K562 (cell line): ENCODE data around the gene C9orf50. TPM values are rescaled to one million over a fixed set of nuclear protein-coding genes. Genes with fewer than 3 reads are reported as not detected.

ENCODE experiments used
- ATAC-seq: fragments of 200-7000 bp; cut with Tn5 transposase; 3 replicates; pipeline ENCODE4 v1.9.1; 2020; ENCODE audit warnings: moderate library complexity
- BruUV-seq: library from RNA; stranded (reverse); fragments of 400-500 nt; replicated peaks from 2 replicates; lab custom pipeline; 2021; lab: Mats Ljungman, UMichigan
- CTCF ChIA-PET: fragments of 300-600 bp; formaldehyde crosslinking; extraction: SDS; loops from one replicate; lab custom pipeline; 2021; ENCODE audit warnings: low intra/inter-chr PET ratio; lab: Yijun Ruan, JAX
- POLR2A ChIA-PET: fragments of 300-600, 350-650 bp; sonication (Branson Sonifier 250); formaldehyde crosslinking; extraction: SDS; loops from one replicate; lab custom pipeline; 2021; ENCODE audit warnings: antibody characterized with exemption, inconsistent platforms; lab: Yijun Ruan, JAX
- DNase-seq, 4 experiments: peaks; one replicate each; pipeline versions ENCODE4 v3.0.0 to v3.0.0-alpha.2; 2011 to 2018; ENCODE audit warnings: low spot score in 3 of 4, mixed read lengths in 3 of 4; ENCODE audit errors: extremely low read depth in 1 of 4
- FAIRE-seq: peaks from 2 replicates; lab custom pipeline; 2011; peaks lifted over from hg19 to GRCh38; lab: Jason Lieb, UNC
- H2AFZ ChIP-seq: 2 replicates; pipeline ENCODE4 v1.6.0; 2011; ENCODE audit warnings: low read depth, low read length, control low read depth, inconsistent platforms
- H3K27ac ChIP-seq: fragments of 200-600 bp; 3 replicates; pipeline ENCODE4 v1.8.0; 2011; ENCODE audit warnings: low read depth, mild to moderate bottlenecking, control low read depth, inconsistent platforms, low read length, moderate library complexity, mixed read lengths; ENCODE audit errors: extremely low read depth
- H3K27me3 ChIP-seq, 2 experiments: fragments of 300-600 bp in 1 of 2; 2 replicates in 1 of 2; 3 replicates in 1 of 2; pipeline versions ENCODE4 v1.6.0 to v1.8.0; 2011; ENCODE audit warnings: inconsistent platforms in 2 of 2, low read length in 2 of 2, mild to moderate bottlenecking in 1 of 2, mixed read lengths in 1 of 2, moderate library complexity in 1 of 2; ENCODE audit not compliant: control insufficient read depth in 2 of 2, insufficient read depth in 2 of 2
- H3K36me3 ChIP-seq: fragments of 300-600 bp; 3 replicates; pipeline ENCODE4 v1.8.0; 2011; ENCODE audit warnings: mild to moderate bottlenecking, low read length, inconsistent platforms; ENCODE audit not compliant: control insufficient read depth, insufficient read depth
- H3K4me1 ChIP-seq, 2 experiments: fragments of 200-600 bp in 1 of 2; replicated peaks in 1 of 2; 2 replicates in 1 of 2; 3 replicates in 1 of 2; pipeline versions ENCODE4 v1.5.1 to v1.8.0; 2011; ENCODE audit warnings: inconsistent platforms in 2 of 2, low read length in 2 of 2, mild to moderate bottlenecking in 1 of 2, mixed read lengths in 1 of 2, moderate library complexity in 1 of 2; ENCODE audit not compliant: control insufficient read depth in 2 of 2, insufficient read depth in 2 of 2
- H3K4me2 ChIP-seq: 2 replicates; pipeline ENCODE4 v1.6.1; 2011; ENCODE audit warnings: low read length, control low read depth, inconsistent platforms, mixed read lengths; ENCODE audit not compliant: insufficient read depth
- H3K4me3 ChIP-seq: fragments of 200-600 bp; sonication (generic), shearing (Covaris generic); 2 replicates; pipeline ENCODE4 v1.5.1; 2016; ENCODE audit warnings: control low read depth, inconsistent platforms
- H3K79me2 ChIP-seq: fragments of 200-600 bp; 3 replicates; pipeline ENCODE4 v1.8.0; 2011; ENCODE audit warnings: low read length, inconsistent platforms; ENCODE audit not compliant: control insufficient read depth, insufficient read depth
- H3K9ac ChIP-seq, 2 experiments: 2 replicates each; pipeline versions ENCODE4 v1.6.0 to v1.6.1; 2011; ENCODE audit warnings: low read depth in 2 of 2, low read length in 2 of 2, control low read depth in 1 of 2, inconsistent platforms in 1 of 2, mild to moderate bottlenecking in 1 of 2, mixed read lengths in 1 of 2; ENCODE audit not compliant: insufficient read depth in 1 of 2
- H3K9me1 ChIP-seq: one replicate; pipeline ENCODE4 v1.6.0; 2011; ENCODE audit warnings: inconsistent platforms, mild to moderate bottlenecking, low read length, moderate library complexity; ENCODE audit not compliant: control insufficient read depth, insufficient read depth
- H3K9me3 ChIP-seq: replicated peaks from 2 replicates; pipeline ENCODE4 v1.5.1; 2011; ENCODE audit warnings: low read depth, low read length, inconsistent platforms; ENCODE audit not compliant: control insufficient read depth, insufficient read depth
- H4K20me1 ChIP-seq: replicated peaks from 2 replicates; pipeline ENCODE4 v1.6.1; 2011; ENCODE audit warnings: low read length, inconsistent platforms, mixed read lengths; ENCODE audit not compliant: control insufficient read depth, insufficient read depth
- E2F6 ChIP-seq, 2 experiments: IDR thresholded peaks; 2 replicates each; pipeline ENCODE4 v1.6.1; 2011; ENCODE audit warnings: borderline replicate concordance in 1 of 2, control low read depth in 1 of 2, low read depth in 1 of 2, low read length in 1 of 2, mild to moderate bottlenecking in 1 of 2, mixed read lengths in 1 of 2, moderate library complexity in 1 of 2; ENCODE audit not compliant: insufficient read depth in 1 of 2, insufficient read length in 1 of 2, poor library complexity in 1 of 2, severe bottlenecking in 1 of 2; ENCODE audit errors: extremely low read depth in 1 of 2
- GATAD2A ChIP-seq: fragments of 450-650 bp; IDR thresholded peaks from 2 replicates; pipeline ENCODE4 v1.6.1; 2017
- MTF1 ChIP-seq: fragments of 250-450 bp; sonication (Bioruptor Pico); IDR thresholded peaks from 2 replicates; pipeline ENCODE4 v1.9.0; 2021; ENCODE audit warnings: moderate library complexity, mild to moderate bottlenecking, inconsistent platforms, borderline replicate concordance
- PHF21A ChIP-seq: fragments of 450-650 bp; IDR thresholded peaks from 2 replicates; pipeline ENCODE4 v1.6.1; 2017; ENCODE audit warnings: low read depth, borderline replicate concordance
- SOX6 ChIP-seq: fragments of 450-650 bp; IDR thresholded peaks from 2 replicates; pipeline ENCODE4 v1.6.1; 2014; ENCODE audit warnings: mild to moderate bottlenecking
- ZNF699 ChIP-seq: fragments of 250-450 bp; sonication (Bioruptor Pico); IDR thresholded peaks from 2 replicates; pipeline ENCODE4 v1.8.0; 2021; ENCODE audit warnings: mild to moderate bottlenecking, moderate library complexity; ENCODE audit not compliant: insufficient replicate concordance
- WGBS: fragments of 100-300 bp; shearing (Covaris generic); methylation state at CpG from one replicate; pipeline ENCODE4 v1.1.6; 2016; ENCODE audit warnings: low coverage, mixed read lengths; ENCODE audit not compliant: insufficient coverage; ENCODE audit errors: missing lambda C conversion rate; 5-methylcytosine and 5-hydroxymethylcytosine counted together
- in situ Hi-C: fragments of 300-500 bp; cut with MboI; formaldehyde crosslinking; loops from 4 replicates; pipeline ENCODE4 v1.15.0; 2018; ENCODE audit warnings: inconsistent platforms, mixed read lengths
- intact Hi-C: fragments of 100-400 bp; cut with micrococcal nuclease; formaldehyde crosslinking; loops from 2 replicates; pipeline ENCODE4 v1.14.2; 2022
- polyA plus RNA-seq, 8 experiments: library from polyadenylated mRNA; depleted of rRNA in 4 of 8; stranded (reverse) in 5 of 8; unstranded in 3 of 8; fragments of >200 nt; fragmentation: Nextera tagmentation in 2 of 8; fragmentation: Illumina TruSeq in 1 of 8; extraction: Ambion mirVana in 2 of 8; extraction: Trizol in 1 of 8; gene quantifications; 2 replicates each; pipeline versions ENCODE4 v1.2.1 to v1.2.3, GENCODE V29; 2011 to 2014; ENCODE audit warnings: inconsistent platforms in 1 of 8, missing spikeins in 1 of 8
- total RNA-seq, 7 experiments: library from RNA; depleted of rRNA in 6 of 7; stranded (reverse); fragments of >200 nt in 6 of 7; fragmentation: Illumina TruSeq in 2 of 7; extraction: Trizol in 2 of 7; gene quantifications; 2 replicates each; pipeline versions ENCODE4 v1.2.1 to v1.2.3, GENCODE V29; 2011 to 2021; ENCODE audit warnings: low replicate concordance in 1 of 7

The C9orf50 gene
- total and polyA plus RNA-seq, 9 of the 15 experiments (the other 6 are each of a cell fraction or from before 2014, with no cell fraction given) = not detected

GRCh38 chr9:129632460-129632859, 11.6 kb upstream of the C9orf50 start:
- WGBS = 92% methylated on average over 13 of the region's 13 CpGs
- Histone ChIP-seq H3K4me2 (no peak overlapping the region), H3K4me3 (no peak overlapping the region), H3K36me3 (peaks cover 94% of the 10 kb centered on the region), H2AFZ (no peak overlapping the region), H3K9ac (no peak overlapping the region; a peak in 2 of 4 replicates), H3K79me2 (peaks cover 59% of the 10 kb centered on the region), H3K9me3 (no peaks in the 10 kb centered on the region), H4K20me1 (peaks cover 53% of the 10 kb centered on the region), H3K27ac (no peak overlapping the region), H3K27me3 (no peaks in the 10 kb centered on the region), H3K4me1 (peaks cover 20 to 38% of the 10 kb centered on the region in 2 experiments; a peak in 4 of 5 replicates), H3K9me1 (no peaks in the 10 kb centered on the region)
- BruUV-seq = no TSS peak
- no peak for DNase-seq
- TF ChIP-seq PHF21A = no peak
- no peak for TF ChIP-seq MTF1 (CRISPR knock-in tag)
- TF ChIP-seq SOX6 = no peak
- TF ChIP-seq ZNF699 = no peak
- no peak for TF ChIP-seq GATAD2A
- TF ChIP-seq E2F6 (IDR thresholded peaks at IDR 0.05; ENCODE audit: borderline replicate concordance in 1 of 2, extremely low read depth in 1 of 2, insufficient read depth in 1 of 2, insufficient read length in 1 of 2, low read depth in 1 of 2, low read length in 1 of 2, poor library complexity in 1 of 2, severe bottlenecking in 1 of 2) = no peak
- CTCF ChIA-PET = no interaction called here
- no peak for FAIRE-seq
- in situ Hi-C loops = no loop called here
- no peak for ATAC-seq
- POLR2A ChIA-PET = no interaction called here
- intact Hi-C loops = no loop called here
